Measurements from ENCODE around the gene PPIE. TPM values are rescaled to one million over a fixed set of nuclear protein-coding genes. Genes with fewer than 3 reads are reported as not detected.

Gene PPIE
- total and polyA plus RNA-seq, 9 donors, result 30.9 to 103 (median 46.9) TPM

GRCh38 chr1:39711966-39712340, 26.7 kb upstream of the PPIE start:
- Histone ChIP-seq H3K27me3 (no peaks in the 10 kb centered on the region), H3K9me3 (no peaks in the 10 kb centered on the region), H3K4me1 (ENCODE audit: insufficient read depth) (no peaks in the 10 kb centered on the region), H3K4me3 (no peak overlapping the region), H3K36me3 (no peaks in the 10 kb centered on the region), H3K27ac (no peak overlapping the region)
- DNase-seq, result no peak
- WGBS, 3 donors, result 73 to 76% (median 74%) methylated on average over 6 of the region's 6 CpGs
- TF ChIP-seq POLR2A (IDR thresholded peaks at IDR 0.05), result no peak
- no peak for TF ChIP-seq EP300 (IDR thresholded peaks at IDR 0.05)
- no peak for TF ChIP-seq CTCF (IDR thresholded peaks at IDR 0.05)
- intact Hi-C loops (cut with DNase I), result loop anchor here in 2 of 4 donors (10.0 kb wide), 2 partner anchors 47 to 107 kb away; no protein-coding TSS in a partner anchor

DNA sequence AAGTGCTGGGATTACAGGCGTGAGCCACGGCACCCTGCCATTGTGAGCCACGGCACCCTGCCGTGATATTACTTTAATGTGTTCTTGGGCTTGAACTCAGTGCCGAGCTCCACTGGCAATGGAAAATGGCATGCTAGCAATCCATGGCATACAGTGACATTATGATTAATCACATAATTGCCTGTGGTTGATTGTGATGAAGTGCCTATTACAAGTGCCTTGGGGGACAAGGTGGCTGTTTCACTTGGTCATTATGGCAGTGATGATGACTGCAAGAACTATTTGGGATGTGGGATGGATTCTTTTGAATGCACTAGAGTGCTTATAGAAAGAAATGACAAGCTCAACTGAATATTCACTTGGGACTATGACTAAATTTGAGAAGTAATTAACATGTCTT, 25.1 kb upstream of the PPIE start:
- no peak for DNase-seq
- Histone ChIP-seq H3K4me3 (no peak overlapping the region), H3K27me3 (no peaks in the 10 kb centered on the region), H3K9me3 (no peaks in the 10 kb centered on the region), H3K4me1 (ENCODE audit: insufficient read depth) (no peaks in the 10 kb centered on the region), H3K27ac (no peak overlapping the region), H3K36me3 (no peaks in the 10 kb centered on the region)
- 95 to 98% (median 96%) methylated on average over 5 of the region's 5 CpGs for WGBS, 3 donors
- intact Hi-C loops (cut with DNase I), result loop anchor here in 2 of 4 donors (10.0 kb wide), 2 partner anchors 49 to 109 kb away; no protein-coding TSS in a partner anchor
- TF ChIP-seq EP300 (IDR thresholded peaks at IDR 0.05) (no peak), POLR2A (IDR thresholded peaks at IDR 0.05) (no peak), CTCF (IDR thresholded peaks at IDR 0.05) (no peak)

- TF ChIP-seq CTCF (IDR thresholded peaks at IDR 0.05), result no peak
- TF ChIP-seq POLR2A (IDR thresholded peaks at IDR 0.05), result no peak
- TF ChIP-seq EP300 (IDR thresholded peaks at IDR 0.05), result no peak
- H3K27me3 ChIP-seq, result no peaks in the 10 kb centered on the region
- no peak overlapping the region for H3K4me3 ChIP-seq
- no peaks in the 10 kb centered on the region for H3K9me3 ChIP-seq
- 76 to 78% (median 78%) methylated on average over 6 of the region's 6 CpGs for WGBS, 3 donors
- H3K4me1 ChIP-seq (ENCODE audit: insufficient read depth), result no peaks in the 10 kb centered on the region
- intact Hi-C loops (cut with DNase I), result loop anchor here in 2 of 4 donors (10.0 kb wide), 2 partner anchors 53 to 113 kb away; no protein-coding TSS in a partner anchor
- no peaks in the 10 kb centered on the region for H3K36me3 ChIP-seq
- no peak overlapping the region for H3K27ac ChIP-seq
- DNase-seq, result no peak
Measured at GRCh38 chr1:39717809-39718208, 20.9 kb upstream of the PPIE start.

GRCh38 chr1:39720094-39720999, 18.3 kb upstream of the PPIE start:
- 40 to 47% (median 46%) methylated on average over 7 of the region's 7 CpGs for WGBS, 3 donors
- no peak for TF ChIP-seq POLR2A (IDR thresholded peaks at IDR 0.05)
- TF ChIP-seq CTCF (IDR thresholded peaks at IDR 0.05), result peak; percentile 70 to 79 (median 72)
- TF ChIP-seq EP300 (IDR thresholded peaks at IDR 0.05), result no peak
- Histone ChIP-seq H3K27ac (no peak overlapping the region), H3K4me3 (no peak overlapping the region), H3K9me3 (no peaks in the 10 kb centered on the region), H3K27me3 (no peaks in the 10 kb centered on the region), H3K4me1 (ENCODE audit: insufficient read depth) (no peaks in the 10 kb centered on the region), H3K36me3 (no peaks in the 10 kb centered on the region)
- DNase-seq, result no peak
- intact Hi-C loops (cut with DNase I), result loop anchor here in 2 of 4 donors (5.0 kb wide), 3 partner anchors 68 to 113 kb away; no protein-coding TSS in a partner anchor
